ENCODE measurements around the gene IL26.

DNA sequence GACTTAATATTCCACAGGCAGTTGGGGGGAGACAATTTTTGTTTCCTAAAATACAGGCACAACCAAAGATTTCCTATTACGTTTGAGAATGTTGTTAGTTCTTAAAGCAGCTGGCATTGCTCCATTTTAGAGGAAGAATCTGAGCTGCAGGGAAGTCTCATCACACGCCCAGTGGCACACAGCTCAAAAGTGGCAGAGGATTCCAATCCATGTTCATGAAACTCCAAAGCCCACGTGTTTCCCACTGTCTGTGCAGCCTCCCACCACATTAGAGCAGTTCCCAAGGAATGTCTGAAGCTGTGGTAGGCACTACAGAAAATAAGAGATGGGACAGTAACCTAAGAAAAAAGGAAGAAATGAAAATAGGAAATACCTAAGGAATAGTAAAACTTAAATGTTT is 6.1 kb upstream of the IL26 start:
- TF ChIP-seq CBX2 (IDR thresholded peaks at IDR 0.05; ENCODE audit: borderline replicate concordance, low read depth) (no peak), BHLHE40 (IDR thresholded peaks at IDR 0.05; ENCODE audit: low read depth, low read length) (no peak), POLR2AphosphoS2 (conservative IDR thresholded peaks at IDR 0.05; ENCODE audit: low read length) (no peak), POLR2A (IDR thresholded peaks at IDR 0.05; ENCODE audit: low read length) (no peak), SREBF2 (IDR thresholded peaks at IDR 0.05) (no peak), ZC3H11A (IDR thresholded peaks at IDR 0.05) (no peak)
- TF ChIP-seq, protein P1, sequence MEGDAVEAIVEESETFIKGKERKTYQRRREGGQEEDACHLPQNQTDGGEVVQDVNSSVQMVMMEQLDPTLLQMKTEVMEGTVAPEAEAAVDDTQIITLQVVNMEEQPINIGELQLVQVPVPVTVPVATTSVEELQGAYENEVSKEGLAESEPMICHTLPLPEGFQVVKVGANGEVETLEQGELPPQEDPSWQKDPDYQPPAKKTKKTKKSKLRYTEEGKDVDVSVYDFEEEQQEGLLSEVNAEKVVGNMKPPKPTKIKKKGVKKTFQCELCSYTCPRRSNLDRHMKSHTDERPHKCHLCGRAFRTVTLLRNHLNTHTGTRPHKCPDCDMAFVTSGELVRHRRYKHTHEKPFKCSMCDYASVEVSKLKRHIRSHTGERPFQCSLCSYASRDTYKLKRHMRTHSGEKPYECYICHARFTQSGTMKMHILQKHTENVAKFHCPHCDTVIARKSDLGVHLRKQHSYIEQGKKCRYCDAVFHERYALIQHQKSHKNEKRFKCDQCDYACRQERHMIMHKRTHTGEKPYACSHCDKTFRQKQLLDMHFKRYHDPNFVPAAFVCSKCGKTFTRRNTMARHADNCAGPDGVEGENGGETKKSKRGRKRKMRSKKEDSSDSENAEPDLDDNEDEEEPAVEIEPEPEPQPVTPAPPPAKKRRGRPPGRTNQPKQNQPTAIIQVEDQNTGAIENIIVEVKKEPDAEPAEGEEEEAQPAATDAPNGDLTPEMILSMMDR (IDR thresholded peaks at IDR 0.05) = no peak
- TF ChIP-seq, protein P2, sequence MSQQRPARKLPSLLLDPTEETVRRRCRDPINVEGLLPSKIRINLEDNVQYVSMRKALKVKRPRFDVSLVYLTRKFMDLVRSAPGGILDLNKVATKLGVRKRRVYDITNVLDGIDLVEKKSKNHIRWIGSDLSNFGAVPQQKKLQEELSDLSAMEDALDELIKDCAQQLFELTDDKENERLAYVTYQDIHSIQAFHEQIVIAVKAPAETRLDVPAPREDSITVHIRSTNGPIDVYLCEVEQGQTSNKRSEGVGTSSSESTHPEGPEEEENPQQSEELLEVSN (IDR thresholded peaks at IDR 0.05; ENCODE audit: borderline replicate concordance, low read depth) = no peak
- TF ChIP-seq, protein P3, sequence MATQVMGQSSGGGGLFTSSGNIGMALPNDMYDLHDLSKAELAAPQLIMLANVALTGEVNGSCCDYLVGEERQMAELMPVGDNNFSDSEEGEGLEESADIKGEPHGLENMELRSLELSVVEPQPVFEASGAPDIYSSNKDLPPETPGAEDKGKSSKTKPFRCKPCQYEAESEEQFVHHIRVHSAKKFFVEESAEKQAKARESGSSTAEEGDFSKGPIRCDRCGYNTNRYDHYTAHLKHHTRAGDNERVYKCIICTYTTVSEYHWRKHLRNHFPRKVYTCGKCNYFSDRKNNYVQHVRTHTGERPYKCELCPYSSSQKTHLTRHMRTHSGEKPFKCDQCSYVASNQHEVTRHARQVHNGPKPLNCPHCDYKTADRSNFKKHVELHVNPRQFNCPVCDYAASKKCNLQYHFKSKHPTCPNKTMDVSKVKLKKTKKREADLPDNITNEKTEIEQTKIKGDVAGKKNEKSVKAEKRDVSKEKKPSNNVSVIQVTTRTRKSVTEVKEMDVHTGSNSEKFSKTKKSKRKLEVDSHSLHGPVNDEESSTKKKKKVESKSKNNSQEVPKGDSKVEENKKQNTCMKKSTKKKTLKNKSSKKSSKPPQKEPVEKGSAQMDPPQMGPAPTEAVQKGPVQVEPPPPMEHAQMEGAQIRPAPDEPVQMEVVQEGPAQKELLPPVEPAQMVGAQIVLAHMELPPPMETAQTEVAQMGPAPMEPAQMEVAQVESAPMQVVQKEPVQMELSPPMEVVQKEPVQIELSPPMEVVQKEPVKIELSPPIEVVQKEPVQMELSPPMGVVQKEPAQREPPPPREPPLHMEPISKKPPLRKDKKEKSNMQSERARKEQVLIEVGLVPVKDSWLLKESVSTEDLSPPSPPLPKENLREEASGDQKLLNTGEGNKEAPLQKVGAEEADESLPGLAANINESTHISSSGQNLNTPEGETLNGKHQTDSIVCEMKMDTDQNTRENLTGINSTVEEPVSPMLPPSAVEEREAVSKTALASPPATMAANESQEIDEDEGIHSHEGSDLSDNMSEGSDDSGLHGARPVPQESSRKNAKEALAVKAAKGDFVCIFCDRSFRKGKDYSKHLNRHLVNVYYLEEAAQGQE (IDR thresholded peaks at IDR 0.05) = no peak
- TF ChIP-seq, protein P4, sequence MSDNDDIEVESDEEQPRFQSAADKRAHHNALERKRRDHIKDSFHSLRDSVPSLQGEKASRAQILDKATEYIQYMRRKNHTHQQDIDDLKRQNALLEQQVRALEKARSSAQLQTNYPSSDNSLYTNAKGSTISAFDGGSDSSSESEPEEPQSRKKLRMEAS (IDR thresholded peaks at IDR 0.05) = no peak

All from A549 (cell line).